Measurements from ENCODE around the gene SNX3. TPM values are rescaled to one million over a fixed set of nuclear protein-coding genes. Genes with fewer than 3 reads are reported as not detected.
"Not testable (repeated sequence)": the region's sequence is repeated elsewhere in the genome, so short reads cannot be mapped to it uniquely, and the experiment has no call there.

Gene SNX3
- total RNA-seq, 3 donors from 2014 or later = 144 to 212 (median 151) TPM

DNA sequence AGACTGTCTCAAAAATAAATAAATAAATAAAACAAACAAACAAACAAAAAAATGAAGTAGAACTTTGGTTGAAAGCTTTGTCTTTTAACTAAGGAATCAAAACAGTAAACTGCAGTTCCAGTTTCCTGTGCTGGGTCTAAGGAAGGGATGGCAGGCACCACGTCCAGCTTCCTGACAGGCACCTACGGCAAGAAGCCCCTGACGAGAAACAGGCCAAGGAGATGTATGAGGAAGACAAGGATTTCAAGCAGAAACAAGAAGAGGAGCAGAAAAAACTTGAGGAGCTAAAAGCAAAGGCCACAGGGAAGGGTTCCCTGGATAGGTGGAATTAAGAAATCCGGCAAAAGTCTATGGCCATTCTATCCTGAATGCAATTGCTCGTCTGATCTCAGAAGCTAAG, 8.8 kb downstream of the SNX3 start:
- Histone ChIP-seq H3K4me3 (no peak overlapping the region), H3K27me3 (no peaks in the 10 kb centered on the region), H3K36me3 (no peaks in the 10 kb centered on the region), H3K27ac (no peak overlapping the region), H3K9me3 (no peaks in the 10 kb centered on the region), H3K4me1 (no peaks in the 10 kb centered on the region)
- TF ChIP-seq, protein P1, sequence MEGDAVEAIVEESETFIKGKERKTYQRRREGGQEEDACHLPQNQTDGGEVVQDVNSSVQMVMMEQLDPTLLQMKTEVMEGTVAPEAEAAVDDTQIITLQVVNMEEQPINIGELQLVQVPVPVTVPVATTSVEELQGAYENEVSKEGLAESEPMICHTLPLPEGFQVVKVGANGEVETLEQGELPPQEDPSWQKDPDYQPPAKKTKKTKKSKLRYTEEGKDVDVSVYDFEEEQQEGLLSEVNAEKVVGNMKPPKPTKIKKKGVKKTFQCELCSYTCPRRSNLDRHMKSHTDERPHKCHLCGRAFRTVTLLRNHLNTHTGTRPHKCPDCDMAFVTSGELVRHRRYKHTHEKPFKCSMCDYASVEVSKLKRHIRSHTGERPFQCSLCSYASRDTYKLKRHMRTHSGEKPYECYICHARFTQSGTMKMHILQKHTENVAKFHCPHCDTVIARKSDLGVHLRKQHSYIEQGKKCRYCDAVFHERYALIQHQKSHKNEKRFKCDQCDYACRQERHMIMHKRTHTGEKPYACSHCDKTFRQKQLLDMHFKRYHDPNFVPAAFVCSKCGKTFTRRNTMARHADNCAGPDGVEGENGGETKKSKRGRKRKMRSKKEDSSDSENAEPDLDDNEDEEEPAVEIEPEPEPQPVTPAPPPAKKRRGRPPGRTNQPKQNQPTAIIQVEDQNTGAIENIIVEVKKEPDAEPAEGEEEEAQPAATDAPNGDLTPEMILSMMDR (IDR thresholded peaks at IDR 0.05) = no peak
- no peak for TF ChIP-seq POLR2AphosphoS5 (IDR thresholded peaks at IDR 0.05)
- no peak for TF ChIP-seq POLR2A (IDR thresholded peaks at IDR 0.05)
- intact Hi-C loops (cut with DNase I; ENCODE audit: low total_unique reads) = no loop called here
- DNase-seq (ENCODE audit: low spot score in 2 of 2) = no peak

DNA sequence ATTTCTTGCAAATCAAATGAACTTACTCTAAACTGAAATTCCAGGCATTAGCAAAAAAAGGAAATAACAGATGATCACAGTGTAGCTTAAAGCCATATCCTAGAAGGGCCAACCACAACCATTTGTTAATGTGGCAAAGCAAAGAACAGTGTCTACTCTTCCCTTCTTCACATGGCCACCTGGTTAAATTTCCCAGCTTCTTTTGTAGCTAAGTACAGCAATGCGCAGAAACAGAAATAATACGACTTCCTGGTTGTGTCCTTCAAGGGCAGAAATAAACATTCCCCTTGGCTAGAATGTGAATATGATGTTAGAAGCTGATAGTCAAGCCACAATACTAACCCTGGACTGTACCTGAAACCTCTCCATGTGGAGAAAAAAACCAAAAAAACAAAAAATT, 9.6 kb downstream of the SNX3 start:
- Histone ChIP-seq H3K9me3 (no peaks in the 10 kb centered on the region), H3K4me3 (no peak overlapping the region), H3K27me3 (no peaks in the 10 kb centered on the region), H3K27ac (no peak overlapping the region), H3K4me1 (no peaks in the 10 kb centered on the region), H3K36me3 (no peaks in the 10 kb centered on the region)
- DNase-seq (ENCODE audit: low spot score in 2 of 2) = no peak
- intact Hi-C loops (cut with DNase I; ENCODE audit: low total_unique reads) = no loop called here
- TF ChIP-seq, protein P1 (IDR thresholded peaks at IDR 0.05) = no peak
- TF ChIP-seq POLR2AphosphoS5 (IDR thresholded peaks at IDR 0.05) (no peak), POLR2A (IDR thresholded peaks at IDR 0.05) (no peak)

GRCh38 chr6:108250240-108250866, 10.5 kb downstream of the SNX3 start:
- Histone ChIP-seq H3K27me3 (no peaks in the 10 kb centered on the region), H3K4me3 (no peak overlapping the region), H3K4me1 (no peaks in the 10 kb centered on the region), H3K27ac (no peak overlapping the region), H3K9me3 (no peaks in the 10 kb centered on the region), H3K36me3 (no peaks in the 10 kb centered on the region)
- intact Hi-C loops (cut with DNase I; ENCODE audit: low total_unique reads) = no loop called here
- DNase-seq (ENCODE audit: low spot score in 2 of 2) = no peak
- TF ChIP-seq, protein P1 (IDR thresholded peaks at IDR 0.05) = no peak
- TF ChIP-seq POLR2A (IDR thresholded peaks at IDR 0.05) (no peak), POLR2AphosphoS5 (IDR thresholded peaks at IDR 0.05) (no peak)

DNA sequence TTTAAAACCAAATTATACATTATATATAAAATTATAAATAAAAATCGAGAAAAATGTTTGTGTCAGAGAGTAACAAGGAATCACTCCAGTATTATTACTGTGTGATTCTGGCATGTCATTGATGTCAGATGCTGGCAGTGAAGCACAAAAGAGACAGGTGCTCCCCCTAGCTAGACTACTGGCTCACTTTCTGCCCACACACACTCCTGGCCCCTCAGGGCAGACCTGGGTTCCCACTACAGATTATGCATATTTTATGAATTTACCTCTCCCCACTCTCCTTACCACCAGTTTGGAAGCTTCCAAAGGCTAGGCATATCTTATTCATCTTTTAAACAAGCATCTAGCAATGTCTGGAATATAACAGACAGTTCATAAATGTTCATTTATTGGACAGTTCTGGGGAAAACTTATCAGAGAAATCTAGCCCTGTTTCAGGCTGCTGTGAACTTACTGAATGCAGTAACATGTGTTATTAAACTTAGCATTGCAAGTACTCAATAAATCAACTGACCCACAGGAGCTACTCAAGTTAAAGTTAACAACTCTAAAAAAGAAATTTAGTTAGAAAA, 12.8 kb downstream of the SNX3 start:
- TF ChIP-seq POLR2A (IDR thresholded peaks at IDR 0.05) = no peak
- TF ChIP-seq, protein P1 (IDR thresholded peaks at IDR 0.05) = no peak
- TF ChIP-seq POLR2AphosphoS5 (IDR thresholded peaks at IDR 0.05) = no peak
- no peak for DNase-seq (ENCODE audit: low spot score in 2 of 2)
- H3K4me1 ChIP-seq = no peaks in the 10 kb centered on the region
- no peak overlapping the region for H3K27ac ChIP-seq
- H3K4me3 ChIP-seq = no peak overlapping the region
- no peaks in the 10 kb centered on the region for H3K9me3 ChIP-seq
- H3K36me3 ChIP-seq = no peaks in the 10 kb centered on the region
- no peaks in the 10 kb centered on the region for H3K27me3 ChIP-seq
- intact Hi-C loops (cut with DNase I; ENCODE audit: low total_unique reads) = no loop called here

DNA sequence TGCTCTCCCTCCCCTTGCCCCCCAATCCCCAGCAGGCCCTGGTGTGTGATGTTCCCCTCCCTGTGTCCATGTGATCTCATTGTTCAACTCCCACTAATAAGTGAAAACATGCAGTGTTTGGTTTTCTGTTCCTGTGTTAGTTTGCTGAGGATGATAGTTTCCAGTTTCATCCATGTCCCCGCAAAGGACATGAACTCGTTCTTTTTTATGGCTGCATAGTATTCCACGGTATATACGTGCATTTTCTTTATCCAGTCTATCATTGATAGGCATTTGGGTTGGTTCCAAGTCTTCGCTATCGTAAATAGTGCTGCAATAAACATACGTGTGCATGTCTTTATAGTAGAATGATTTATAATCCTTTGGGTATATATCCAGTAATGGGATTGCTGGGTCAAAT, 15.7 kb downstream of the SNX3 start:
- H3K36me3 ChIP-seq; intact Hi-C loops (cut with DNase I; ENCODE audit: low total_unique reads); H3K4me1 ChIP-seq; DNase-seq (ENCODE audit: low spot score in 2 of 2); H3K9me3 ChIP-seq; H3K4me3 ChIP-seq; H3K27ac ChIP-seq; H3K27me3 ChIP-seq: not testable (repeated sequence)
